NCI-H2196 treated with DMSO at 0.1 percent for 48 hours (cell line): ENCODE measurements around the gene PABPN1L.

Experiments used
- DNase-seq: peaks from one replicate; lab custom pipeline; 2025; ENCODE audit not compliant: unreplicated experiment; lab: John Stamatoyannopoulos, UW

Gene PABPN1L, protein sequence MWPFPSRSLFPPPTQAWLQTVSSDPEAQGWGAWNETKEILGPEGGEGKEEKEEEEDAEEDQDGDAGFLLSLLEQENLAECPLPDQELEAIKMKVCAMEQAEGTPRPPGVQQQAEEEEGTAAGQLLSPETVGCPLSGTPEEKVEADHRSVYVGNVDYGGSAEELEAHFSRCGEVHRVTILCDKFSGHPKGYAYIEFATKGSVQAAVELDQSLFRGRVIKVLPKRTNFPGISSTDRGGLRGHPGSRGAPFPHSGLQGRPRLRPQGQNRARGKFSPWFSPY

DNA sequence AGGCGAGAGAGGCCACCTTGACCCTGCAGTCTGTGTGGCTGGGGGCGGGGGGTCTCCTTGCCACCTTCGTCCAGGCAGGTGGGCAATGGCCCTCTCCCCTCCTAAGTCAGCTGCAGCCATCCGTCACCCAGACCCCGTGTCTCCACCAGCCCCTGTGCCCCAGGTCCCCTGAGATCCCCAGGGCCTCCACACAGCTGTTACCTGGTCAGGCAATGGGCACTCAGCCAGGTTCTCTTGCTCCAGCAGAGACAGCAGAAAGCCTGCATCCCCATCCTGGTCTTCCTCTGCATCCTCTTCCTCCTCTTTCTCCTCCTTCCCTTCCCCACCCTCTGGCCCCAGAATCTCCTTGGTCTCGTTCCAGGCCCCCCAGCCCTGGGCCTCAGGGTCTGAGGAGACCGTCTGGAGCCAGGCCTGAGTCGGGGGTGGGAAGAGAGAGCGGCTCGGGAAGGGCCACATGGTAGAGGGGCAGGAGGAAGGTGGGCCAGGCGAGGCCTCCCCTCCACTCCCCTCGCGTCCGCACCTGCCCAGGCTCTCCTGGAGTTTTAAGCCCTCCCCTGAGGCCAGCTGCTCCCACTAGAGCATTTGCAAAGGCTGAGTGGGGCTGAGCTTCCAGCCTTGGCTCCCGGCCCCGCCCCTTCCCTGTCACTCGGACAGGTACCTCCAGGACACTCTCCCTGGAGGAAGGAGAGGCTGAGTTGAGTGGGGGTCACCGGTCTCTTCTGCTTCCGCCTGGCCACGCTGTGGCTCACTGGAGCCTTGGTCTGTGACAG is at the start of gene PABPN1L:
Gene PABPN1L (minus strand): TSS at position 510 of the 770 bp plus-strand sequence. CDS start 54 bp downstream, at position 456.
- no peak for DNase-seq

DNA sequence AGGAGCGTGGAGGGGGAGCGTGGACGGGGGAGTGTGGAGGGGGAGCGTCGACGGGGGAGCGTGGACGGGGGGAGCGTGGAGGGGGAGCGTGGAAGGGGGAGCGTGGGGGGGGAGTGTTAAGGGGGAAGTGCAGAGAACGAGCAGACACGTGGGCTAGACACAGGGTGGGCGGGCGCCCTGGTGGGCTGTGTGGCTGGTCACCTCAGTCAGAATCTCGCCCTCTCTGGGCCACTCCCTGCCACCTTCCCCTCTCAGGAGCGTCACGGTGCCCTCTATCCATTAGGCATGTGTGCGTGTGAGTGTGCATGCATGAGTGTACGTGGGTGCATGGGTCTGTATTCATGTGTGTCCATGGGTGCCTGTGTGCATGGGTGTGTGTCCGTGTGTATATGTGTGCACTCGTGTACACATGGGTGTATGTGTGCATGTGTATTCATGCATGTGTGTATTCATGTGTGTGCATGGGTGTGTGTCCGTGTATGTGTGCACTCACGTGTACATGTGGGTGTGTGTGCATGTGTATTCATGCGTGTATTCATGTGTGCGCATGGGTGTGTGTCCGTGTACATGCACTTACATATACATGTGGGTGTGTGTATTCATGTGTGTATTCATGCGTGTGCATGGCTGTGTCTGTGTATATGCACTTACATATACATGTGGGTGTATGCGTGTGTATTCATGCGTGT is 49.3 kb upstream of the PABPN1L start:
- no peak for DNase-seq

DNA sequence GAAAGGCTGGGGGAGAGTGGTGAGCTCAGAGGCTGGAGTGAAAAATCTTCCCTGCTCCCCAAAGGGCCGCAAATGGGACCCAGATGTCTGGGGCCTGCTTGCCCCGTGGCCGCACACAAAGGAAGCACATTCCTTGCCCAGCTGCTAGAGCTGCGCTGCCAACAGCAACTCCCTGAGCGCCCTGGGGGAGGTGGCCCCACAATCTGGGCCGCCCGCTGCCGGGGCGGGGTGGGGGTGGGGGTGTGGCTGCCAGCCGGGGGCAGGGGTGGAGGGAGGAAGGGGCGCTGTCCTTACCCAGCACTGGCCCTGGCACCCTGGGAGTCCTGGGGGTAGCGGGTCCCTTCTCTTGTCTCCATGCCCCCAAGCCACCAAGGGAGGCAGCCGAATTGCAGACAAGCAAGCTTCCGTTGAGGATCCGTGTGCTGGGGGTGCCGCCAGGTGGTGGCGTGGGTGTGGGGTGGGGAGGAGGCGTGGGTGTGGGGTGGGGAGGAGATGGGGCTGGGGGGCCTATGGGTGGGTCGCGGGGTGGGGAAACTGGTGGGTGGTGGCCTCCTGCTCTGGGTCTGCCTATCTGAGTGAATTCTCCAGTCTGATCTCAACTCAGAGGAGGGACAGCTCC is 48.4 kb upstream of the PABPN1L start:
- no peak for DNase-seq

- DNase-seq = no peak
Measured at GRCh38 chr16:88913870-88914269, 47.4 kb upstream of the PABPN1L start.

GRCh38 chr16:88913001-88913612 is 46.6 kb upstream of the PABPN1L start:
- DNase-seq = no peak

DNA sequence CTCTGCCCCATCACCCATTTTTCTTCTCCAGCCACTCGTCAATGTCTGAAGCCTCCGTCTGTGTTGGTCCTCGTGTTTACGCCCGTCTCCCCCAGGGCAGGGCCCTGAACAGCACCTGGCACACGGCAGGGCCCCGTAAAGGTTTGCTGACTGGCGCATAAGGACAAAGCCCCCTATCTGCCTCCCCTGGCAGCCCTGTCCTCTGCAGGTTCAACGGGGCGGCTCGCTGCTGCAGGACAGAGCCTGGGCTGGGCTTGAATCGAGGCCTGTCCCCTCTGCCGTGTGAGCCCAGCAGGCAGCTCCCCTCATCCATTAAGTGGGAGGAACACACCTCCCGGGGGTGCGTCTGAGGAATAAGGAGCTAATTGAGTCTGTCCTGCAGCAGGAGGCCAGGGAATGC is 46.1 kb upstream of the PABPN1L start:
- DNase-seq = no peak

DNA sequence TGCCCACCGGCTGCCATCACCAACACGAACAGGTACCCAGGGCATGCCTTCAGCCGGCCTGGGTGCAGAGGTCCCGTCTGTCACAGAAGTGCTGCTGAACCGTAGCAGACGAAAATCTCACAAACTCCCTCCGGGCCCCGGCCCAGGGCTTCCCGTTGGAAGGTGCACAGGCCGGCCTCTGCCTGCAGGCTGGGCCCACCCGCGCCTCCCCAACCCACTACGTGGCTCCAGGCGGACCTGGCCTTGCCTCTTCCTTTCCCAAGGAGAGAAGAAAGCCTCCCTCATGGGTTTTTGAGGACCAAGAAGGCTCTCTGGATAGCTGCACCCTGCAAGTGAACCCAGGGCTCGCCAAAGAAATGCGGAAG is 45.5 kb upstream of the PABPN1L start:
- no peak for DNase-seq

DNA sequence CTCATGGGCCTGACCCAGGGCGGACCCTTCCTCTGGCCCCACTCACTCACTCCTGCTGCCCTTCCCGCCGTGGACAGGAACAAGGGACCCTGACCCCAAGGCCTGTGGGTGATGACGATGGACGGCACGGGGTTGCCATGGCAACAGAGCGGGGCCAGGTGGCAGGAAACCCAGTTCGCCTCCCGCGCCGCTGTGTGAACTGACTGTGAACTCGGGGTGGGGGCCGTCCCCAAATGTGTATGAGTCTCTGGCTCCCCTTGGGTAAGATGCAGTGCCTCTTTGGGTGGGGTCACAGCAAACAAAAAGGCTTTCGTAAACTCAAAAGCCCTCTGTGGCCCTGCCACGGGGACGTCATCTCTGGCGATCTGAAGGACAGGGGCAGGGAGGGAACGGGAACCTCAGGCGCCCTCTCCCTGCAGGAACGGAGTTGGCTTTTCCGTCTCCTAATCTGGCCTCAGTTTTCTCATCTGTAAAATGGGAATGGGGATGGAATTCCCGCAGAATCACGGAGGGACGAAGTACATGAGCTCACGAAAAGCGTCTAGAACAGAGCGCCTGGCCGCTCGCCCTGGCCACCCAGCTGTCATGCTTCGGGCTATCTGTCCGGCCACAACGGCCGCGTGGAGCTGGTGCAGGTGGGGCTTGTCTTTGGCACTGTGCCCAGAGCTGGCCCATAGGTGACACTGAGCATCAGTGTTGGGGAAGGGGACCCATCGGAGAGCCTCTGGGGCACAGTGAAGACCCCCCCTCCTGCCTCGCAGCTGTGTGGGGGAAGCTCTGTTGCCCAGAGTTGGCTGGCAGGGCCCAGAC is 44.9 kb upstream of the PABPN1L start:
- DNase-seq = no peak

GRCh38 chr16:88910284-88911135 is 44.0 kb upstream of the PABPN1L start:
- no peak for DNase-seq

GRCh38 chr16:88909431-88910210 is 43.2 kb upstream of the PABPN1L start:
- no peak for DNase-seq

GRCh38 chr16:88908307-88908706 is 41.8 kb upstream of the PABPN1L start:
- no peak for DNase-seq

- DNase-seq = no peak
Measured at GRCh38 chr16:88907768-88908167, 41.3 kb upstream of the PABPN1L start.

GRCh38 chr16:88906535-88907105 is 40.2 kb upstream of the PABPN1L start:
- DNase-seq = no peak

GRCh38 chr16:88906020-88906419 is 39.6 kb upstream of the PABPN1L start:
- no peak for DNase-seq

DNA sequence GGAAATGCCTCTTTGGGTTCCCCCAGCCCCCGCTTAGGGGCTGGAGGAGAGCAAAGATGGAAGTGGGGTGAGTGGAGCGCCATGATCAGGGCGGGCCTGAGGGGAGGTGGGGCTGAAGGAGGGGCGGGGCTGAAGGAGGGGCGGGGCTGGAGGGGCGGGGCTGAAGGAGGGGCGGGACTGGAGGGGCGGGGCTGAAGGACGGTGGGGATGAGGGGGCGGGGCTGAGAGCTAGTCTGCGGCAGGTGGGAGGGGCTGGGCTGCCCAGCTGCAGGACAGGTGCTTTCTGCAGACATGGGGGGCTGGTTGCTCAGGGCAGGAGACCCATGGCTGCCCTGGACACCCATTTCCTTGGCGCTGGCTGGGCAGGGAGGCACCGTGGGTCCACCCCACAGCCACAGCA is 39.1 kb upstream of the PABPN1L start:
- DNase-seq = no peak

DNA sequence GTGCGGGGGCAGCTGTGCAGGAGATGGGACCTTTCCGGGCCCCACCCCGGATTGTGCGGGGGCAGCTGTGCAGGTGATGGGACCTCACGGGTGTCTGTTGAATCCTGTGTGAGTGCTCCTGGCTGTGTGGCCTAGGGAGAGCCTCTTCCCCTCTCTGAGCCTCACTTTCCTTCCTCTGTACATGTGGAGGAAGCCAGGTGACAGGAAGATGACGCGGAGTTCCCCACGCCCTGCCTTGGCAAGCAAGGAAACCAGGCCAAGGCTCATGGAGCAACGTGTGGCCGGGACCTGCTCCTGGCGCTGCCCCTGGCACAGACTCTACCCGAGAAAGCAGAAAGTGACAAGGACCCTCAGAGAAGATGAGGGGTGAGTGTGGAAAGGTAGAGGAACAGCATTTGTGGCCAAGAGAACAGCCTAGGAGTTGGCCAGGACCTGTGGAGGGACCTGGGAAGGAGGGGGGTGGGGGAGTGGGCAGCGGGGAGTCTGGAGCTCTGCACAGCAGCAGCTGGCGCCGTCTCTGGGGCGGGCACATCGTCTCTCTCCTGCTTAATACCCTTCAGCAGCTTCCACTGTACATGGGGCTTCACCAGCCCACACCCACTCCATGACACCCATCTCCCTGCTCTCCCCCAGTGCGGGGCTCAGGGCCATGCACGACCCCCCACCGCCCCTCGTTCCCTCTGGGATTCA is 38.4 kb upstream of the PABPN1L start:
- DNase-seq = no peak

DNA sequence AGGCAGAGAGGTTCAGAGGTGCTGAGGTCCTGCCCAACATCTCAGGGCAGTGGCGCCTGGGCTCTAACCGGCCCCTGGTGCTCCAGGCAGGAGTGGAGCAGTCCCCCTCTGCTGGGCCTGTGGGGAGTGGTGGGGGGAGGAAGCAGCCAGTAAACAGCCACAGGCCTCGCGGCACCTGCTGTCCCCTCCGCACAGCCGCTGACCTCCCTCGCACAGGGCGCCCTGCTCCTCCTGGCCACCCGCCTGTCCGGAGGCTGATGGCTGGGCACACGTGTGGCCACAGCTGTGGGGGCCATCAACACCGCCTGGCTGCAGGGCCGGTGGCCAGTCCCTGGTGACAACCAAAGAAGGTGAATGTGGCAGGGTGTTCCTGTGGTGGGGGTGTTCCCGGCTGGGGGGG is 36.8 kb upstream of the PABPN1L start:
- no peak for DNase-seq

GRCh38 chr16:88902744-88903143 is 36.3 kb upstream of the PABPN1L start:
- no peak for DNase-seq
